Measurements from ENCODE around the gene CARD10. TPM values are rescaled to one million over a fixed set of nuclear protein-coding genes. Genes with fewer than 3 reads are reported as not detected.

Gene CARD10
- total RNA-seq, 1 experiment from 2014 or later, result 26.5 TPM

- POLR2A ChIA-PET, result interaction anchor here (0.7 kb wide), 1 partner anchor 744 kb away, joined by 7 read pairs; no protein-coding TSS in a partner anchor
- Mint-ChIP-seq H3K27me3 (ENCODE audit: insufficient read depth, unreplicated experiment) (no peaks in the 10 kb centered on the region), H3K36me3 (ENCODE audit: insufficient read depth, unreplicated experiment) (no peaks in the 10 kb centered on the region), H3K9me3 (ENCODE audit: unreplicated experiment) (no peaks in the 10 kb centered on the region), H3K4me1 (ENCODE audit: low read depth, unreplicated experiment) (peaks cover 34% of the 10 kb centered on the region), H3K4me3 (ENCODE audit: unreplicated experiment) (no peak overlapping the region), H3K27ac (ENCODE audit: unreplicated experiment) (no peak overlapping the region)
- no peaks in the 10 kb centered on the region for H3K27me3 ChIP-seq (replicated peaks; ENCODE audit: control insufficient read depth, insufficient read depth, low read length)
- DNase-seq, result no peak
- no peak overlapping the region for H3K4me3 ChIP-seq (ENCODE audit: low read depth, low read length)
- H3K36me3 ChIP-seq (ENCODE audit: control insufficient read depth, insufficient read depth, low read length), result no peaks in the 10 kb centered on the region
- CTCF ChIA-PET, result interaction anchor here (1.0 kb wide), 1 partner anchor 12 kb away, joined by 3 read pairs; no protein-coding TSS in a partner anchor
- intact Hi-C loops (cut with micrococcal nuclease; ENCODE audit: unreplicated experiment), result no loop called here
- H3K4me1 ChIP-seq, result peaks cover 39% of the 10 kb centered on the region
- no peaks in the 10 kb centered on the region for H3K9me3 ChIP-seq
- TF ChIP-seq CTCF (IDR thresholded peaks at IDR 0.05; ENCODE audit: insufficient read depth in 1 of 2, low read depth in 1 of 2, low read length in 1 of 2, severe bottlenecking in 1 of 2, unreplicated experiment in 1 of 2), result no peak
- BruUV-seq (replicated peaks), result no TSS peak
These were observed 35.8 kb upstream of the CARD10 start for GRCh38 chr22:37555029-37555428.

GRCh38 chr22:37553725-37554124 is 34.5 kb upstream of the CARD10 start:
- H3K9me3 ChIP-seq, result no peaks in the 10 kb centered on the region
- Mint-ChIP-seq H3K36me3 (ENCODE audit: insufficient read depth, unreplicated experiment) (no peaks in the 10 kb centered on the region), H3K9me3 (ENCODE audit: unreplicated experiment) (no peaks in the 10 kb centered on the region), H3K27me3 (ENCODE audit: insufficient read depth, unreplicated experiment) (no peaks in the 10 kb centered on the region), H3K4me3 (ENCODE audit: unreplicated experiment) (no peak overlapping the region), H3K4me1 (ENCODE audit: low read depth, unreplicated experiment) (peaks cover 34% of the 10 kb centered on the region), H3K27ac (ENCODE audit: unreplicated experiment) (peak overlapping the region; percentile 6)
- no peak for TF ChIP-seq CTCF (IDR thresholded peaks at IDR 0.05; ENCODE audit: insufficient read depth in 1 of 2, low read depth in 1 of 2, low read length in 1 of 2, severe bottlenecking in 1 of 2, unreplicated experiment in 1 of 2)
- peaks cover 32% of the 10 kb centered on the region for H3K4me1 ChIP-seq
- no TSS peak for BruUV-seq (replicated peaks)
- ChIA-PET CTCF (interaction anchor here (1.3 kb wide), 1 partner anchor 13 kb away, joined by 4 read pairs; no protein-coding TSS in a partner anchor), POLR2A (interaction anchor here (0.6 kb wide), 1 partner anchor 53 kb away, joined by 8 read pairs; no protein-coding TSS in a partner anchor)
- no peak overlapping the region for H3K4me3 ChIP-seq (ENCODE audit: low read depth, low read length)
- no peaks in the 10 kb centered on the region for H3K27me3 ChIP-seq (replicated peaks; ENCODE audit: control insufficient read depth, insufficient read depth, low read length)
- no peaks in the 10 kb centered on the region for H3K36me3 ChIP-seq (ENCODE audit: control insufficient read depth, insufficient read depth, low read length)
- DNase-seq, result no peak
- intact Hi-C loops (cut with micrococcal nuclease; ENCODE audit: unreplicated experiment), result no loop called here

GRCh38 chr22:37552524-37553163 is 33.4 kb upstream of the CARD10 start:
- Mint-ChIP-seq H3K27me3 (ENCODE audit: insufficient read depth, unreplicated experiment) (no peaks in the 10 kb centered on the region), H3K4me3 (ENCODE audit: unreplicated experiment) (peak overlapping the region; percentile 33), H3K36me3 (ENCODE audit: insufficient read depth, unreplicated experiment) (no peaks in the 10 kb centered on the region), H3K27ac (ENCODE audit: unreplicated experiment) (peak overlapping the region; percentile 61), H3K9me3 (ENCODE audit: unreplicated experiment) (no peaks in the 10 kb centered on the region), H3K4me1 (ENCODE audit: low read depth, unreplicated experiment) (peaks cover 34% of the 10 kb centered on the region)
- H3K9me3 ChIP-seq, result no peaks in the 10 kb centered on the region
- ChIA-PET POLR2A (no interaction called here), CTCF (interaction anchor here (1.3 to 1.9 kb wide), 2 partner anchors 15 to 40 kb away, joined by 4 to 6 read pairs; no protein-coding TSS in a partner anchor)
- peak in 1 of 2 experiments; percentile 76 for DNase-seq
- H3K4me1 ChIP-seq, result peaks cover 37% of the 10 kb centered on the region
- intact Hi-C loops (cut with micrococcal nuclease; ENCODE audit: unreplicated experiment), result no loop called here
- H3K4me3 ChIP-seq (ENCODE audit: low read depth, low read length), result no peak overlapping the region
- TF ChIP-seq CTCF (IDR thresholded peaks at IDR 0.05; ENCODE audit: insufficient read depth in 1 of 2, low read depth in 1 of 2, low read length in 1 of 2, severe bottlenecking in 1 of 2, unreplicated experiment in 1 of 2), result no peak
- no peaks in the 10 kb centered on the region for H3K27me3 ChIP-seq (replicated peaks; ENCODE audit: control insufficient read depth, insufficient read depth, low read length)
- no peaks in the 10 kb centered on the region for H3K36me3 ChIP-seq (ENCODE audit: control insufficient read depth, insufficient read depth, low read length)
- BruUV-seq (replicated peaks), result no TSS peak
